GM19328 (cell line): ENCODE data around the gene NFYC.

ENCODE experiments used
- ATAC-seq: cut with Tn5 transposase; IDR thresholded peaks from one replicate; pipeline ENCODE4 v1.9.1; 2021; ENCODE audit warnings: mild to moderate bottlenecking, moderate library complexity; ENCODE audit not compliant: unreplicated experiment

The NFYC gene

GRCh38 chr1:40691538-40692428 is at the start of gene NFYC:
NFYC (plus strand) TSS chr1:40691704; CDS start chr1:40738844, 47,140 bp downstream.
- ATAC-seq = peak; percentile 82

DNA sequence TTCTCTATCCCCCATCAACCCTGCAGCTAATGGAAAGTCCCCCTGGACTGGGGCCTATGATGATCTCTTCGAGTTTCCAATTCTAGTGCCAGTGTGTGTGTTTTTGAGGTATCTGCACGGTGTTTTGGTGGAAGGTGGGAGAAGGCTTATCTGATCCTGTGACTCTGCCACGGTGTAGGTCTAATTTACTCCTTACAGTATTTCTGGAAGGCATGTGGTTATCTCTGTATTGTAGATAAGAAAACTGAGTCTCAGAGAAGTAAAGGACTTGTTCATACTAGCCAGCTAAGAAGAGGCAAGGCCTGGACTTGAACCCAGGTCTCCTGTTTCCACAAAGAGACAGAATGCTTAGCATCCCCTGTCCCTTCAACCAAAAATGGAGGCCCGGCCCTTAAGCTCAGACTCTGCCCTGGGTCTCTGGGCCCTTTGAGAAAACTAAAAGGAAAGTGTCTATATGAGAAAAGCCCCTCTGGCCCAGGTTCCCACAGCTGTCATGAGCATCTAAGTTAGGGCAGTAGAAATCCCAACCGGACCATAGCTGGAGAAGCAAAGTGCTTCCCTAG is 46.3 kb upstream of the NFYC start:
- no peak for ATAC-seq

- ATAC-seq = no peak
These were observed 45.2 kb upstream of the NFYC start for GRCh38 chr1:40646315-40646714.

DNA sequence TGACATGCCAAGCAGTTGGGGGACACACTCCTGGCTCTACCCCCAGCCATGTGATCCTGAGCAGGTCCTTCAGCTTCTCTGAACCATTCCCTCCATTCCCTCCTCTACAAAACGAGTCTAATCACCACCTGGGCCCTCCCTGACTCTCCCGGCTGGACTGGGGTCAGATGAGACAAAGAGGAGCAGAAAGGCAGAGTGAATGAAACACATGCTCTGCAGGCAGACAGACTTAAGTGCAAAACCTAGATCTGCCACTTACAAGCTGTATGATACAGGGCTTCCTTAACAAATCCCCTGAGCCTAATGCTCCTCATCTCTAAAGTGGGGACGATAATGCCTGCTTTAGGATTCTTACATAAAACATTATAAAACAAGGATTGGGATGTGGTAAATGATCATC is 43.3 kb upstream of the NFYC start:
- no peak for ATAC-seq

GRCh38 chr1:40648928-40649591 is 42.4 kb upstream of the NFYC start:
- no peak for ATAC-seq

DNA sequence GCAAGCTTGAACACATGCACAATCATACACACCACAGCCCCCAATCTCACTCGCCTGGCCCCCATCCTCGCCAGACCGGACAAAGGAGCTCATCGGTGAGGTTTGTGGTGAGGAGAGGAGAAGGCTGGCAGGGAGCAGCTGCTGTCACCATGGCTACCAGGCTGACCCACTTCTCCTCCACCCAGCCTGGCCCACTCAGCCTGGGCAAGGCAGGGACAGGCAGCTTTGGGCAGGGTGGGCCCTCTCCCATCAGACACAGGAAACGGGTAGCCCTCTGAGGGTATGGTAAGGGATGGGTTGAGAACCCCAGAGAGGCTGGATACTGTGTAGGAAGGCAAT is 41.9 kb upstream of the NFYC start:
- ATAC-seq = no peak

- no peak for ATAC-seq
These were observed 41.4 kb upstream of the NFYC start for GRCh38 chr1:40650075-40650474.

GRCh38 chr1:40651138-40651857 is 40.2 kb upstream of the NFYC start:
- ATAC-seq = no peak

DNA sequence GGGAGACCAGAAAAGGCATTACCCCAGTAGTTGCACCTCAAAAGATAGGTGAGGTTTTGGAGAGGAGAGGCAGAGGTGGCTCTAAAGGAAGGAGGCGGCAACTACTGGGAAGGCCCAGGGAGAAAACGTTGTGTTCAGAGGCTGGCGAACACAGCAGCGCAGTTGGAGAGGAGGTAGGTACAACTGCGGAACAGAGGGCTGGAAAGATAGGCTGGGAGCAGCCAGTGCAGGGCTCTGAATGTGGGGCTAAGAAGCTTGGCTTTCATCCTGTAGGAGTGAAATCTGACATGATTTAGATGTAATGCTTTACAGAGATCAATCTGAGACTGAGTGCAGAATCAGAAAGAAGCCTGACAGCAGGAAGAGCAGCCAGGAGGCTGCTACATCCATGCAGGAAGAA is 39.0 kb upstream of the NFYC start:
- ATAC-seq = no peak

DNA sequence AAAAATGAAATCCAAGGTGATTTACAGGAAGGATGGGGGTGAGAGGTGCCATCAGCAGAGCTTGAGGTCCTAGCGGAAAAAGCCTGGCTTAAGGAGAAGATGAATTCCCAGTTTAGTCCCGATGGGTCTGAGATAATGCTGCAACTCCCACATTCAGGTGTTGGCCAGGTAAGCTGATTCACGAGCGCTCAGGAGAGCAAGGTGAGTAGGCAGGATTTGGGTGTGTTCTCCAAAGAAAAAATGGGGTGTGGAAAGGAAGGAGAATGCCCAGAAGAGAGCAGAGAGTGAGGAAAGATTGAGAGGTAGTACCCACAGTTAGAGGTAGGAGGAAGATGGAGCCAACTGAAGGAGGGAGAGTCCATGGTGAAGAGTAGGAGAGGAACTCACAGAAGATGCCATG is 38.5 kb upstream of the NFYC start:
- no peak for ATAC-seq

- no peak for ATAC-seq
These were observed 37.5 kb upstream of the NFYC start for GRCh38 chr1:40653851-40654537.

GRCh38 chr1:40657046-40657445 is 34.5 kb upstream of the NFYC start:
- ATAC-seq = no peak

DNA sequence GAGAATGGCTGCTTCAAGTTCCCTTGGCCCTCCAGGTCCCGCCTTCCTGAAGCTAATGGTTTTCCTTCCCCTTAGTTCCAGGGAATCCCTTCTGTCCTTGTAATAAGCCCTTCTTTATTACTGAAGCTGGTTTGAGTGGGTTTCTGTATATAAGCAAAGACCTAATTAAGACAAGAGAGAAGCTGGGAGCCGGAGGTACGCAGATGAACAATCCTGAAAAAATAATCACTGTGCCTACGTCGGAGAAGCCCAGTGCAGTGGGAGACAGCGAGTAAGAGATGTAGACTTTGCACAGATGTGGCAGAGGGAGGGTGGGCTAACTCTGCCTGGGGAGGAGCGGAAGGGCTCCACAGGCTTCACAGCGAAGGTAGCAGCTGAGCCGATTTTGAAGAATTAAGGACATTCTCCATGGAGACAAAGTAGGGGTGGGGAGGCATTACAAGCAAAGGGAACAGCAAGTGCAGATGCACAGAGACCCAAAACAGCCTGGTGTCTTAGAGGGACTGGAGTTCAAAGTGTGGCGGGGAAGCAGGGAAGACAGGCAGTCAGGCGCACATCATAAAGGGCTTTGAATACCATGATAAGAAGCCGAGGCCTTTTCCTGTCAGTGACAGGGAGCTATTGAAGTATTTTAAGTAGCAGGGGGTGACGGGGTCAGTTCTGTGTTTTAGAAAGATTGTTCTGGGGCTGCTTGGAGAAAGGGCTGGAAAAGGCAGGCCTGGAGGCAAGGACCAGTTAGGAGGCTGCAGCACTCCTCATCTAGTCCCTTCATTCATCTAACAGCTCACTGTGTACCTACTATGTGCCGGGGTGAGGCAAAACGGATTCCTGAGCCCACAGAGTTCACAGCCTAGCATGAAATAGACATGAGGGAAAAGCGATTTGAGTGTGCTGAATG is 32.5 kb upstream of the NFYC start:
- no peak for ATAC-seq

- ATAC-seq = no peak
These were observed 31.9 kb upstream of the NFYC start for GRCh38 chr1:40659649-40659947.

GRCh38 chr1:40661678-40662077 is 29.8 kb upstream of the NFYC start:
- ATAC-seq = no peak

GRCh38 chr1:40662151-40662550 is 29.4 kb upstream of the NFYC start:
- no peak for ATAC-seq

DNA sequence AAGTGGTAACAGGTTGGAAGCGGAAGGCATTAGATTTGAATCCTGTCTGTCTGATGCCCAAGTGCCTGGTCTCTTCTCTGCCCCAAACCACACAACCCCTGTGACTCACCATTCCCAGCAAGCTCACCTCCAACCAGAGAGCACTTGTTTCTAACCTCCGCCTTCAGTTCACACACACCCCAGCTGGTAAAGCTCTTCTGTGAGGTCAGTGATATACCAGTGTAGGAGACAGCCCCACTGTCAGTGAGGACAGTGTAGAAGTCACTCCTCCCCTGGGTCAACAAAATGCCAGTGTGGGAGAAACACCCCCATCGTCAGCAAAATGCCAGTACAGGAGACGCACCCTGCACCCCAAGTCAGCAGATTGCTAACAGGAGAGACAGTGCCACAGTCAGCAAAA is 28.6 kb upstream of the NFYC start:
- no peak for ATAC-seq

DNA sequence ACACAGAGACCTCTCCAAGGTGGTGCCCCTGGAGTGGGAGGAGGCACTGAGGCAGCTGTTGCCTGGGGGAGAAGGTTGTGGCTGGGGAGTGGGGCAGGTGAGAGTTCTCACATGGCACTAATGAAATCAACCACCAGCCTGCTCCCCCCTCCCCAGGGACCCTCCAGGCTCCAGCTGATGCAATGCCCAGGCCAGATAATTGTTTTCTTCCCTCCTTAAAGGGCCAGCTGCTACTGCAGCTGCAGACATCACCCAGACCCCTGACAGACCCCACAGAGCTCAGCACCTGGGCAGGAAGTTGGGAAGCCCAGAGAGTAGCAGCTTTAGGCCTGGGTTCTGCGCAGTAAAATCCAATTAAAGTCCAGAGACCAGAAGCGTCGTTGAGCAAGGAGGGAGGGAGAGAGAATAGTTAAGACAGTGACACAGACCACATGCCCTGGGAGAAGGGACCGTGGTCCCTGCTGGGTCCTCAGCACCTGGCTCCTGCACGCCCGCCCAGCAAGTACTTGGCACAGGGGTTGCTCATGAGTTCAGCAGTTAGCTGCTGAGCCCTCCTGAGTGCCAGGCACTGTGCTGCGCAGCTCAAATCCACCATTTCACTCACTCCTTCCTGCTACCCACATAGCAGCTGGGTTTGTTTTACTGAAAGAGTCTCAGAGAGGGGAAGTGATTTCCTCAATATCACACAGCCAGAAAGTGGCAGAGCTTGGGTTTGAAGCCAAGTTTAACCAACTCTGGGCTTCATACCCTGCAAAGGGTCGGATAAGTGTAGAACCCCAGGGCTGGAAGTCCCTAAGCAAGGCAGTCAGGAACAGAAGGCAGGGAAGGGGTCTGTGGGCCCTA is 28.0 kb upstream of the NFYC start:
- ATAC-seq = no peak

GRCh38 chr1:40664167-40664537 is 27.4 kb upstream of the NFYC start:
- no peak for ATAC-seq
